CD4-positive, alpha-beta T cell (primary cell): Measurements from ENCODE around the gene PRDM1. TPM values are rescaled to one million over a fixed set of nuclear protein-coding genes. Genes with fewer than 3 reads are reported as not detected.
A peak's percentile ranks its signal among the peaks of the same experiment; 100 is the strongest.

Source experiments
- ATAC-seq: fragments of 200-7000 bp; cut with Tn5 transposase; one replicate; pipeline ENCODE4 v1.10.0; 2022; ENCODE audit warnings: mild to moderate bottlenecking; ENCODE audit not compliant: poor library complexity
- CTCF ChIA-PET: fragments of 350-600 bp; sonication (Branson Sonifier 250); formaldehyde crosslinking; loops from one replicate; lab custom pipeline; 2021; ENCODE audit warnings: antibody characterized with exemption, inconsistent platforms; lab: Charles Lee
- POLR2A ChIA-PET: fragments of 350-600 bp; sonication (Branson Sonifier 250); formaldehyde crosslinking; loops from one replicate; lab custom pipeline; 2021; ENCODE audit warnings: antibody characterized with exemption, inconsistent platforms; lab: Charles Lee
- DNase-seq, 14 experiments: peaks; one replicate each; pipeline ENCODE4 v3.0.0-alpha.2; 2013 to 2020; ENCODE audit warnings: mixed read lengths in 2 of 14
- H3K27ac ChIP-seq, 2 donors: one replicate each; pipeline versions ENCODE4 v1.5.1 to v1.7.0; 2013; ENCODE audit warnings: low read length in 2 of 2, low read depth in 1 of 2, mild to moderate bottlenecking in 1 of 2
- H3K27me3 ChIP-seq, 2 experiments: 1 replicate in 1 of 2; 2 replicates in 1 of 2; pipeline versions ENCODE4 v1.6.1 to v1.7.0; 2013; ENCODE audit warnings: low read length in 2 of 2, control low read depth in 1 of 2, mild to moderate bottlenecking in 1 of 2, moderate library complexity in 1 of 2; ENCODE audit not compliant: insufficient read depth in 2 of 2, control insufficient read depth in 1 of 2
- H3K36me3 ChIP-seq: one replicate; pipeline ENCODE4 v1.6.1; 2013; ENCODE audit warnings: low read length, control low read depth; ENCODE audit not compliant: insufficient read depth
- H3K4me1 ChIP-seq: one replicate; pipeline ENCODE4 v1.6.1; 2013; ENCODE audit warnings: low read length, control low read depth; ENCODE audit not compliant: insufficient read depth
- H3K4me3 ChIP-seq: one replicate; pipeline ENCODE4 v1.5.1; 2013; ENCODE audit warnings: mild to moderate bottlenecking, low read length, moderate library complexity
- H3K9me3 ChIP-seq, 2 experiments: 1 replicate in 1 of 2; 2 replicates in 1 of 2; pipeline versions ENCODE4 v1.6.1 to v1.7.0; 2013; ENCODE audit warnings: low read length in 2 of 2, mild to moderate bottlenecking in 2 of 2, control low read depth in 1 of 2, moderate library complexity in 1 of 2; ENCODE audit not compliant: control insufficient read depth in 1 of 2, insufficient read depth in 1 of 2
- H3K27ac Mint-ChIP-seq: one replicate; pipeline ENCODE4 v1.8.0; 2020; ENCODE audit warnings: mixed read lengths
- H3K27me3 Mint-ChIP-seq: one replicate; pipeline ENCODE4 v1.8.0; 2021; ENCODE audit warnings: mixed read lengths
- H3K36me3 Mint-ChIP-seq: one replicate; pipeline ENCODE4 v1.8.0; 2021; ENCODE audit warnings: low read depth, mixed read lengths
- H3K4me1 Mint-ChIP-seq: one replicate; pipeline ENCODE4 v1.8.0; 2021; ENCODE audit warnings: low read depth, mixed read lengths
- H3K4me3 Mint-ChIP-seq: one replicate; pipeline ENCODE4 v1.8.0; 2020; ENCODE audit warnings: mild to moderate bottlenecking, mixed read lengths
- H3K9me3 Mint-ChIP-seq: one replicate; pipeline ENCODE4 v1.8.0; 2020; ENCODE audit warnings: mixed read lengths
- CTCF ChIP-seq: fragments of 200-600 bp; IDR thresholded peaks from one replicate; pipeline ENCODE4 v1.8.0; 2022; ENCODE audit warnings: antibody characterized with exemption, mild to moderate bottlenecking
- intact Hi-C, 2 experiments: fragments of 100-400 bp; cut with DNase I in 1 of 2; cut with micrococcal nuclease in 1 of 2; formaldehyde crosslinking; loops; one replicate each; pipeline versions ENCODE4 v1.15.1 to v1.9.0; 2023 to 2025; cut with DNase I, micrococcal nuclease
- total RNA-seq, 174 experiments: library from RNA in 2 of 174; stranded (reverse) in 2 of 174; gene quantifications; one replicate each; pipeline ENCODE4 v1.2.3 and lab custom pipeline; 2021 to 2026

Gene PRDM1
- total RNA-seq, 2 experiments from 2014 or later, result 69.9 to 83.4 TPM

- CTCF ChIA-PET, result interaction anchor here (1.0 to 2.0 kb wide), 11 partner anchors 9 to 124 kb away, joined by 3 to 7 read pairs (median 4); no protein-coding TSS in a partner anchor
- intact Hi-C loops, result loop anchor here in 1 of 2 experiments (1.0 to 2.0 kb wide), 2 partner anchors 19 to 125 kb away; no protein-coding TSS in a partner anchor
- H3K4me1 ChIP-seq, result peaks cover 60% of the 10 kb centered on the region
- H3K4me3 ChIP-seq, result no peak overlapping the region
- Mint-ChIP-seq H3K4me3 (peak overlapping the region; percentile 28), H3K36me3 (no peaks in the 10 kb centered on the region), H3K4me1 (peaks cover 70% of the 10 kb centered on the region), H3K27ac (peak overlapping the region; percentile 63), H3K9me3 (no peaks in the 10 kb centered on the region), H3K27me3 (peaks cover 5% of the 10 kb centered on the region)
- no peaks in the 10 kb centered on the region for H3K9me3 ChIP-seq
- H3K27ac ChIP-seq, result peak overlapping the region in 1 of 2 donors; percentile 16
- ATAC-seq, result peak; percentile 94
- DNase-seq, result peak; percentile 32 to 93 (median 60)
- H3K36me3 ChIP-seq, result no peaks in the 10 kb centered on the region
- no peak for TF ChIP-seq CTCF
- H3K27me3 ChIP-seq, result no peaks in the 10 kb centered on the region
- POLR2A ChIA-PET, result interaction anchor here (0.7 to 8.4 kb wide), 14 partner anchors 8 to 322 kb away, joined by 3 to 92 read pairs (median 4); partner anchors contain the start of gene PRDM1
Observed at GRCh38 chr6:106117579-106117978, 31.4 kb downstream of the PRDM1 start.

GRCh38 chr6:106118835-106119431 is 32.8 kb downstream of the PRDM1 start:
- Histone ChIP-seq H3K4me3 (no peak overlapping the region), H3K27me3 (no peaks in the 10 kb centered on the region), H3K4me1 (peaks cover 47% of the 10 kb centered on the region), H3K9me3 (no peaks in the 10 kb centered on the region), H3K36me3 (no peaks in the 10 kb centered on the region), H3K27ac (no peak overlapping the region)
- no peak for DNase-seq
- ChIA-PET POLR2A (interaction anchor here (1.2 to 8.4 kb wide), 4 partner anchors 16 to 126 kb away, joined by 3 to 92 read pairs (median 18); partner anchors contain the start of gene PRDM1), CTCF (interaction anchor here (1.1 to 1.6 kb wide), 2 partner anchors 15 to 19 kb away, joined by 3 to 4 read pairs; no protein-coding TSS in a partner anchor)
- Mint-ChIP-seq H3K27me3 (no peaks in the 10 kb centered on the region), H3K36me3 (no peaks in the 10 kb centered on the region), H3K4me3 (no peak overlapping the region), H3K4me1 (peaks cover 59% of the 10 kb centered on the region), H3K27ac (no peak overlapping the region), H3K9me3 (no peaks in the 10 kb centered on the region)
- ATAC-seq, result no peak
- no peak for TF ChIP-seq CTCF
- intact Hi-C loops, result loop anchor here in 1 of 2 experiments (2.0 kb wide), 1 partner anchor 14 kb away; no protein-coding TSS in a partner anchor

- ChIA-PET CTCF (no interaction called here), POLR2A (no interaction called here)
- H3K27me3 Mint-ChIP-seq, result no peaks in the 10 kb centered on the region
- H3K36me3 Mint-ChIP-seq, result no peaks in the 10 kb centered on the region
- H3K4me1 ChIP-seq, result peaks cover 41% of the 10 kb centered on the region
- H3K36me3 ChIP-seq, result no peaks in the 10 kb centered on the region
- no peak overlapping the region for H3K27ac ChIP-seq
- DNase-seq (no peak), ATAC-seq (no peak)
- H3K4me3 ChIP-seq, result no peak overlapping the region
- peaks cover 55% of the 10 kb centered on the region for H3K4me1 Mint-ChIP-seq
- no peaks in the 10 kb centered on the region for H3K27me3 ChIP-seq
- no peak overlapping the region for H3K4me3 Mint-ChIP-seq
- intact Hi-C loops, result loop anchor here in 1 of 2 experiments (2.0 kb wide), 1 partner anchor 15 kb away; no protein-coding TSS in a partner anchor
- no peak overlapping the region for H3K27ac Mint-ChIP-seq
- no peaks in the 10 kb centered on the region for H3K9me3 Mint-ChIP-seq
- no peaks in the 10 kb centered on the region for H3K9me3 ChIP-seq
- no peak for TF ChIP-seq CTCF
Observed at GRCh38 chr6:106119546-106119945, 33.4 kb downstream of the PRDM1 start.
